Measurements from ENCODE around the gene PCED1A.
"Not testable (repeated sequence)": the region's sequence is repeated elsewhere in the genome, so short reads cannot be mapped to it uniquely, and the experiment has no call there.

The PCED1A gene

GRCh38 chr20:2809690-2810089 is 30.8 kb downstream of the PCED1A start:
- TF ChIP-seq CTCF (IDR thresholded peaks at IDR 0.05; ENCODE audit: low read depth, low read length): no peak
- no peak overlapping the region for H3K4me3 ChIP-seq (ENCODE audit: low read depth, low read length)

GRCh38 chr20:2807929-2808328 is 32.5 kb downstream of the PCED1A start:
- H3K4me3 ChIP-seq (ENCODE audit: low read depth, low read length): not testable (repeated sequence)

- H3K4me3 ChIP-seq (ENCODE audit: low read depth, low read length): no peak overlapping the region
- TF ChIP-seq CTCF (IDR thresholded peaks at IDR 0.05; ENCODE audit: low read depth, low read length): no peak
These were observed 33.4 kb downstream of the PCED1A start for GRCh38 chr20:2807019-2807418.

- no peak overlapping the region for H3K4me3 ChIP-seq (ENCODE audit: low read depth, low read length)
- TF ChIP-seq CTCF (IDR thresholded peaks at IDR 0.05; ENCODE audit: low read depth, low read length): no peak
These were observed 34.1 kb downstream of the PCED1A start for GRCh38 chr20:2806351-2806701.

- no peak overlapping the region for H3K4me3 ChIP-seq (ENCODE audit: low read depth, low read length)
- no peak for TF ChIP-seq CTCF (IDR thresholded peaks at IDR 0.05; ENCODE audit: low read depth, low read length)
These were observed 34.6 kb downstream of the PCED1A start for GRCh38 chr20:2805689-2806350.

- no peak overlapping the region for H3K4me3 ChIP-seq (ENCODE audit: low read depth, low read length)
- no peak for TF ChIP-seq CTCF (IDR thresholded peaks at IDR 0.05; ENCODE audit: low read depth, low read length)
These were observed 35.4 kb downstream of the PCED1A start for GRCh38 chr20:2804852-2805688.

- TF ChIP-seq CTCF (IDR thresholded peaks at IDR 0.05; ENCODE audit: low read depth, low read length): no peak
- no peak overlapping the region for H3K4me3 ChIP-seq (ENCODE audit: low read depth, low read length)
These were observed 36.2 kb downstream of the PCED1A start for GRCh38 chr20:2804041-2804828.
